Liver (tissue), 9 donors: ENCODE results near the gene RAX2. TPM values are rescaled to one million over a fixed set of nuclear protein-coding genes. Genes with fewer than 3 reads are reported as not detected.

Experiments used
- DNase-seq: peaks from one replicate; pipeline ENCODE4 v3.0.0-alpha.2; 2017; ENCODE audit warnings: low spot score
- H3K27ac ChIP-seq, 2 donors: one replicate each; pipeline ENCODE4 v1.7.0; 2013; ENCODE audit warnings: inconsistent platforms in 2 of 2, low read length in 2 of 2, control low read depth in 1 of 2, low read depth in 1 of 2, mild to moderate bottlenecking in 1 of 2
- H3K27me3 ChIP-seq, 4 donors: one replicate each; pipeline versions ENCODE4 v1.6.1 to v1.7.0; 2013; ENCODE audit warnings: low read length in 3 of 4, inconsistent platforms in 1 of 4, mild to moderate bottlenecking in 1 of 4, moderate library complexity in 1 of 4; ENCODE audit not compliant: control insufficient read depth in 4 of 4, insufficient read depth in 4 of 4
- H3K36me3 ChIP-seq, 4 donors: one replicate each; pipeline versions ENCODE4 v1.6.1 to v1.7.0; 2013; ENCODE audit warnings: low read length in 3 of 4, mild to moderate bottlenecking in 3 of 4, low read depth in 1 of 4, moderate library complexity in 1 of 4; ENCODE audit not compliant: control insufficient read depth in 4 of 4, insufficient read depth in 3 of 4
- H3K4me1 ChIP-seq, 4 donors: one replicate each; pipeline versions ENCODE4 v1.6.1 to v1.7.0; 2013; ENCODE audit warnings: low read length in 3 of 4, mild to moderate bottlenecking in 3 of 4, moderate library complexity in 1 of 4; ENCODE audit not compliant: control insufficient read depth in 4 of 4, insufficient read depth in 4 of 4
- H3K4me3 ChIP-seq, 3 donors: one replicate each; pipeline versions ENCODE4 v1.6.1 to v1.7.0; 2013; ENCODE audit warnings: low read length in 3 of 3, control low read depth in 1 of 3, low read depth in 1 of 3, mild to moderate bottlenecking in 1 of 3
- H3K9ac ChIP-seq, 2 donors: one replicate each; pipeline ENCODE4 v1.7.0; 2013; ENCODE audit warnings: low read length in 2 of 2, mild to moderate bottlenecking in 2 of 2, moderate library complexity in 2 of 2, control low read depth in 1 of 2, low read depth in 1 of 2
- H3K9me3 ChIP-seq, 4 donors: one replicate each; pipeline versions ENCODE4 v1.6.1 to v1.7.0; 2013; ENCODE audit warnings: low read length in 3 of 4; ENCODE audit not compliant: control insufficient read depth in 4 of 4
- EGR1 ChIP-seq, 2 donors: IDR thresholded peaks; 2 replicates each; pipeline ENCODE4 v1.6.1; 2016 to 2018; ENCODE audit warnings: antibody characterized with exemption in 2 of 2, low read depth in 2 of 2
- FOXA1 ChIP-seq: IDR thresholded peaks from 2 replicates; pipeline ENCODE4 v1.6.1; 2016; ENCODE audit warnings: antibody characterized with exemption
- FOXA2 ChIP-seq: IDR thresholded peaks from 2 replicates; pipeline ENCODE4 v1.6.1; 2016; ENCODE audit warnings: antibody characterized with exemption
- GABPA ChIP-seq, 2 donors: IDR thresholded peaks in 1 of 2; conservative IDR thresholded peaks in 1 of 2; 2 replicates each; pipeline ENCODE4 v1.6.1; 2016; ENCODE audit warnings: antibody characterized with exemption in 2 of 2, mild to moderate bottlenecking in 1 of 2, moderate library complexity in 1 of 2
- HNF4A ChIP-seq, 2 donors: conservative IDR thresholded peaks; 2 replicates each; pipeline ENCODE4 v1.6.1; 2016; ENCODE audit warnings: antibody characterized with exemption in 2 of 2, mild to moderate bottlenecking in 2 of 2
- HNF4G ChIP-seq: IDR thresholded peaks from 2 replicates; pipeline ENCODE4 v1.6.1; 2016; ENCODE audit warnings: antibody characterized with exemption
- JUND ChIP-seq, 2 donors: IDR thresholded peaks; 2 replicates each; pipeline ENCODE4 v1.6.1; 2016; ENCODE audit warnings: antibody characterized with exemption in 2 of 2
- NR2F2 ChIP-seq: IDR thresholded peaks from 2 replicates; pipeline ENCODE4 v1.6.1; 2016; ENCODE audit warnings: antibody characterized with exemption
- RAD21 ChIP-seq, 2 donors: IDR thresholded peaks; 2 replicates each; pipeline ENCODE4 v1.6.1; 2016; ENCODE audit warnings: antibody characterized with exemption in 2 of 2, mild to moderate bottlenecking in 2 of 2
- RXRA ChIP-seq, 2 donors: IDR thresholded peaks; 2 replicates each; pipeline ENCODE4 v1.6.1; 2017 to 2018; ENCODE audit warnings: antibody characterized with exemption in 2 of 2, mild to moderate bottlenecking in 1 of 2
- SP1 ChIP-seq: IDR thresholded peaks from 2 replicates; pipeline ENCODE4 v1.6.1; 2018; ENCODE audit warnings: antibody characterized with exemption, mild to moderate bottlenecking
- TAF1 ChIP-seq: conservative IDR thresholded peaks from 2 replicates; pipeline ENCODE4 v1.6.1; 2016; ENCODE audit warnings: antibody characterized with exemption, mild to moderate bottlenecking
- YY1 ChIP-seq: IDR thresholded peaks from 2 replicates; pipeline ENCODE4 v1.6.1; 2016; ENCODE audit warnings: antibody characterized with exemption, mild to moderate bottlenecking
- WGBS: extraction: QIAGEN DNeasy Blood & Tissue Kit; methylation state at CpG from one replicate; pipeline ENCODE4 v1.1.7; 2013; 5-methylcytosine and 5-hydroxymethylcytosine counted together
- polyA plus RNA-seq, 2 donors: library from polyadenylated mRNA; stranded (reverse) in 1 of 2; unstranded in 1 of 2; fragments of 200-250 nt in 1 of 2; fragments of >200 nt in 1 of 2; fragmentation: Nextera tagmentation in 1 of 2; extraction: Ambion mirVana in 1 of 2; gene quantifications; one replicate each; pipeline versions ENCODE4 v1.2.1 to v1.2.3, GENCODE V29; 2013 to 2015
- total RNA-seq, 2 donors: library from RNA; depleted of rRNA; stranded (reverse); fragments of >200 nt; gene quantifications; one replicate each; pipeline ENCODE4 v1.2.3, GENCODE V29; 2014
- TF ChIP-seq, protein P1 (sequence below): IDR thresholded peaks from 2 replicates; pipeline ENCODE4 v1.6.1; 2016; ENCODE audit warnings: antibody characterized with exemption, mild to moderate bottlenecking
- TF ChIP-seq, protein P2 (sequence below): IDR thresholded peaks from 2 replicates; pipeline ENCODE4 v1.6.1; 2016; ENCODE audit warnings: antibody characterized with exemption
- TF ChIP-seq, protein P3 (sequence below): IDR thresholded peaks from 2 replicates; pipeline ENCODE4 v1.6.1; 2016; ENCODE audit warnings: antibody characterized with exemption
- TF ChIP-seq, protein P4 (sequence below): IDR thresholded peaks from 2 replicates; pipeline ENCODE4 v1.6.1; 2016; ENCODE audit warnings: antibody characterized with exemption
- donor health status: healthy.
- donor health status: healthy.
- donor health status: healthy.
- donor health status: healthy.
- donor health status: healthy.

RAX2 gene
- total and polyA plus RNA-seq, 4 donors = not detected

GRCh38 chr19:3768748-3769099, 3.3 kb downstream of the RAX2 start:
- H3K9ac ChIP-seq = no peak overlapping the region
- H3K4me3 ChIP-seq = no peak overlapping the region
- peaks cover 3 to 34% (median 7%) of the 10 kb centered on the region in 4 donors for H3K36me3 ChIP-seq
- TF ChIP-seq YY1 (no peak), NR2F2 (no peak), RXRA (IDR thresholded peaks at IDR 0.05) (no peak), SP1 (no peak)
- TF ChIP-seq, protein P1, sequence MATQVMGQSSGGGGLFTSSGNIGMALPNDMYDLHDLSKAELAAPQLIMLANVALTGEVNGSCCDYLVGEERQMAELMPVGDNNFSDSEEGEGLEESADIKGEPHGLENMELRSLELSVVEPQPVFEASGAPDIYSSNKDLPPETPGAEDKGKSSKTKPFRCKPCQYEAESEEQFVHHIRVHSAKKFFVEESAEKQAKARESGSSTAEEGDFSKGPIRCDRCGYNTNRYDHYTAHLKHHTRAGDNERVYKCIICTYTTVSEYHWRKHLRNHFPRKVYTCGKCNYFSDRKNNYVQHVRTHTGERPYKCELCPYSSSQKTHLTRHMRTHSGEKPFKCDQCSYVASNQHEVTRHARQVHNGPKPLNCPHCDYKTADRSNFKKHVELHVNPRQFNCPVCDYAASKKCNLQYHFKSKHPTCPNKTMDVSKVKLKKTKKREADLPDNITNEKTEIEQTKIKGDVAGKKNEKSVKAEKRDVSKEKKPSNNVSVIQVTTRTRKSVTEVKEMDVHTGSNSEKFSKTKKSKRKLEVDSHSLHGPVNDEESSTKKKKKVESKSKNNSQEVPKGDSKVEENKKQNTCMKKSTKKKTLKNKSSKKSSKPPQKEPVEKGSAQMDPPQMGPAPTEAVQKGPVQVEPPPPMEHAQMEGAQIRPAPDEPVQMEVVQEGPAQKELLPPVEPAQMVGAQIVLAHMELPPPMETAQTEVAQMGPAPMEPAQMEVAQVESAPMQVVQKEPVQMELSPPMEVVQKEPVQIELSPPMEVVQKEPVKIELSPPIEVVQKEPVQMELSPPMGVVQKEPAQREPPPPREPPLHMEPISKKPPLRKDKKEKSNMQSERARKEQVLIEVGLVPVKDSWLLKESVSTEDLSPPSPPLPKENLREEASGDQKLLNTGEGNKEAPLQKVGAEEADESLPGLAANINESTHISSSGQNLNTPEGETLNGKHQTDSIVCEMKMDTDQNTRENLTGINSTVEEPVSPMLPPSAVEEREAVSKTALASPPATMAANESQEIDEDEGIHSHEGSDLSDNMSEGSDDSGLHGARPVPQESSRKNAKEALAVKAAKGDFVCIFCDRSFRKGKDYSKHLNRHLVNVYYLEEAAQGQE = no peak
- H3K4me1 ChIP-seq = no peaks in the 10 kb centered on the region
- no peak overlapping the region for H3K27ac ChIP-seq
- no peaks in the 10 kb centered on the region for H3K27me3 ChIP-seq
- H3K9me3 ChIP-seq = no peaks in the 10 kb centered on the region
- DNase-seq = no peak
- WGBS = 98% methylated on average over 7 of the region's 7 CpGs

DNA sequence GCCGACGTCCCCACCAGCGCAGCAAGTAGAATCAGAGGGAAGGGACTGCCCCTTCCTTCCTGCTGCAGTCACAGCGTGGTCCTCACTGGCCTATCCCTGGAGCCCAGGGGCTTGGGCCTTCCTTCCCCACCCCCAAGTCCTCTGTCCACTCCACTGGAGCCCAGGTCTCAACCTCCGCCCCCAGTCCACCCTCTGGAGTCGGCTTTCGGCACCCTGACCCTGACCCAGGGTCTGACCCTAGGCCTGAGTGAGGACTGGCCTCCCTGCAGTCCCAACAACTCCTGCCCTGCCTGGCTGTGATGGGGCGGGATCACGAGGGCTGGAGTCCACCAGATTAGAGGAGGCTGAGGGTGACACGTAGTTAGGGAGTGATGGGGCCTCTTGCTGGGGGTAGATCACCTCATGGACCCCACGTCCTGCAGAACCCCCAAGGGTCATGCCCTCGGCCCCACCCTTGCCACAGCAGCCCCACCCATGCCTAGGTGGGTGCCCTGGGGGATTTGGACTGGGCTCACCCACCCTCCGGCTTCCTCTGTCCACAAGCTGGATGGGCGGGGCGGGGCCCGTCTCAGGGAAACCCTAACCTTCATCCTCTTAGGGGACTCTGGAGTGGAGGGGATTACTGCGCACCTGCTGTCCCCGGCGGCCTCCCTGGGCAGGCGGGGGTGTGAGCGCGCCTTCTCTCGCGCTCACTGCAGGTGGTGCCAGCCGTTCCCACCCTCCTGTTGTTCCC, 3.8 kb downstream of the RAX2 start:
- no peak for DNase-seq
- peaks cover 0 to 4% (median 2%) of the 10 kb centered on the region in 4 donors for H3K4me1 ChIP-seq
- H3K9me3 ChIP-seq = no peaks in the 10 kb centered on the region
- no peaks in the 10 kb centered on the region for H3K27me3 ChIP-seq
- H3K4me3 ChIP-seq = no peak overlapping the region
- TF ChIP-seq, protein P2, sequence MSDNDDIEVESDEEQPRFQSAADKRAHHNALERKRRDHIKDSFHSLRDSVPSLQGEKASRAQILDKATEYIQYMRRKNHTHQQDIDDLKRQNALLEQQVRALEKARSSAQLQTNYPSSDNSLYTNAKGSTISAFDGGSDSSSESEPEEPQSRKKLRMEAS = no peak
- no peak for TF ChIP-seq TAF1
- no peak for TF ChIP-seq YY1
- TF ChIP-seq JUND (IDR thresholded peaks at IDR 0.05) = no peak
- TF ChIP-seq GABPA (IDR thresholded peaks at IDR 0.05 in 1 of 2, conservative IDR thresholded peaks at IDR 0.05 in 1 of 2) = no peak
- no peak for TF ChIP-seq HNF4A (conservative IDR thresholded peaks at IDR 0.05)
- no peak for TF ChIP-seq FOXA1
- TF ChIP-seq EGR1 (IDR thresholded peaks at IDR 0.05; ENCODE audit: low read depth in 2 of 2) = no peak
- TF ChIP-seq FOXA2 = no peak
- TF ChIP-seq HNF4G = no peak
- TF ChIP-seq, protein P1 = no peak
- TF ChIP-seq, protein P3, sequence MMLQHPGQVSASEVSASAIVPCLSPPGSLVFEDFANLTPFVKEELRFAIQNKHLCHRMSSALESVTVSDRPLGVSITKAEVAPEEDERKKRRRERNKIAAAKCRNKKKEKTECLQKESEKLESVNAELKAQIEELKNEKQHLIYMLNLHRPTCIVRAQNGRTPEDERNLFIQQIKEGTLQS = no peak
- no peak for TF ChIP-seq RXRA (IDR thresholded peaks at IDR 0.05)
- TF ChIP-seq RAD21 (IDR thresholded peaks at IDR 0.05) = no peak
- TF ChIP-seq, protein P4, sequence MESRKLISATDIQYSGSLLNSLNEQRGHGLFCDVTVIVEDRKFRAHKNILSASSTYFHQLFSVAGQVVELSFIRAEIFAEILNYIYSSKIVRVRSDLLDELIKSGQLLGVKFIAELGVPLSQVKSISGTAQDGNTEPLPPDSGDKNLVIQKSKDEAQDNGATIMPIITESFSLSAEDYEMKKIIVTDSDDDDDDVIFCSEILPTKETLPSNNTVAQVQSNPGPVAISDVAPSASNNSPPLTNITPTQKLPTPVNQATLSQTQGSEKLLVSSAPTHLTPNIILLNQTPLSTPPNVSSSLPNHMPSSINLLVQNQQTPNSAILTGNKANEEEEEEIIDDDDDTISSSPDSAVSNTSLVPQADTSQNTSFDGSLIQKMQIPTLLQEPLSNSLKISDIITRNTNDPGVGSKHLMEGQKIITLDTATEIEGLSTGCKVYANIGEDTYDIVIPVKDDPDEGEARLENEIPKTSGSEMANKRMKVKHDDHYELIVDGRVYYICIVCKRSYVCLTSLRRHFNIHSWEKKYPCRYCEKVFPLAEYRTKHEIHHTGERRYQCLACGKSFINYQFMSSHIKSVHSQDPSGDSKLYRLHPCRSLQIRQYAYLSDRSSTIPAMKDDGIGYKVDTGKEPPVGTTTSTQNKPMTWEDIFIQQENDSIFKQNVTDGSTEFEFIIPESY = no peak
- TF ChIP-seq NR2F2 = no peak
- peaks cover 3 to 34% (median 7%) of the 10 kb centered on the region in 4 donors for H3K36me3 ChIP-seq
- no peak overlapping the region for H3K27ac ChIP-seq
- WGBS = 87% methylated on average over 25 of the region's 25 CpGs
- H3K9ac ChIP-seq = no peak overlapping the region
